H1 (cell line): ENCODE measurements around the gene PTPRG. TPM values are rescaled to one million over a fixed set of nuclear protein-coding genes. Genes with fewer than 3 reads are reported as not detected.

Experiments used
- ATF3 ChIP-seq: IDR thresholded peaks from 2 replicates; pipeline ENCODE4 v1.6.1; 2011; ENCODE audit warnings: low read depth, mild to moderate bottlenecking, low read length; ENCODE audit not compliant: insufficient read depth
- BACH1 ChIP-seq: IDR thresholded peaks from 2 replicates; pipeline ENCODE4 v1.6.1; 2012; ENCODE audit warnings: low read length, improper control_type of control experiment
- CEBPB ChIP-seq: IDR thresholded peaks from 2 replicates; pipeline ENCODE4 v1.6.1; 2012; ENCODE audit warnings: low read depth, low read length
- CREB1 ChIP-seq: IDR thresholded peaks from 2 replicates; pipeline ENCODE4 v1.6.1; 2012; ENCODE audit warnings: inconsistent platforms
- EP300 ChIP-seq, 2 experiments: IDR thresholded peaks; 1 replicate in 1 of 2; 2 replicates in 1 of 2; pipeline ENCODE4 v1.6.1; 2011 to 2012; ENCODE audit warnings: low read depth in 2 of 2, low read length in 2 of 2, mild to moderate bottlenecking in 2 of 2, borderline replicate concordance in 1 of 2, inconsistent platforms in 1 of 2, moderate library complexity in 1 of 2
- JUN ChIP-seq: IDR thresholded peaks from 2 replicates; pipeline ENCODE4 v1.6.1; 2011; ENCODE audit warnings: low read depth, mild to moderate bottlenecking, improper control_type of control experiment, low read length
- RAD21 ChIP-seq, 2 experiments: IDR thresholded peaks in 1 of 2; conservative IDR thresholded peaks in 1 of 2; 2 replicates each; pipeline ENCODE4 v1.6.1; 2011; ENCODE audit warnings: low read depth in 2 of 2, low read length in 2 of 2, improper control_type of control experiment in 1 of 2, inconsistent platforms in 1 of 2, mild to moderate bottlenecking in 1 of 2, moderate library complexity in 1 of 2
- SIN3A ChIP-seq, 2 experiments: IDR thresholded peaks in 1 of 2; conservative IDR thresholded peaks in 1 of 2; 2 replicates each; pipeline ENCODE4 v1.6.1; 2011 to 2012; ENCODE audit warnings: low read length in 2 of 2, improper control_type of control experiment in 1 of 2, low read depth in 1 of 2, mild to moderate bottlenecking in 1 of 2
- polyA plus RNA-seq, 7 experiments: library from polyadenylated mRNA; depleted of rRNA in 3 of 7; stranded (reverse) in 5 of 7; unstranded in 2 of 7; fragments of >200 nt in 5 of 7; fragments of 200-250 nt in 2 of 7; gene quantifications; 1 replicate in 5 of 7; 2 replicates in 1 of 7; 4 replicates in 1 of 7; pipeline versions ENCODE4 v1.2.1 to v1.2.3, GENCODE V29; 2011 to 2013; ENCODE audit warnings: missing spikeins in 2 of 7, mixed read lengths in 2 of 7
- total RNA-seq: library from RNA; stranded (reverse); fragmentation: NEBNext Ultra II Directional; extraction: Animal tissue kit (Norgen Biotek cat#: 25700); gene quantifications from 2 replicates; pipeline ENCODE4 v1.2.1, GENCODE V29; 2021

Gene PTPRG
- total and polyA plus RNA-seq, 2 of the 8 experiments (the other 6 are each of a cell fraction or from before 2014, with no cell fraction given) = 23.3 to 96.2 TPM

- TF ChIP-seq CREB1 (no peak), BACH1 (no peak), EP300 (IDR thresholded peaks at IDR 0.05; ENCODE audit: borderline replicate concordance in 1 of 2, low read depth in 2 of 2, low read length in 2 of 2) (no peak), CEBPB (no peak), ATF3 (no peak), SIN3A (conservative IDR thresholded peaks at IDR 0.05 in 1 of 2, IDR thresholded peaks at IDR 0.05 in 1 of 2; ENCODE audit: low read depth in 1 of 2, low read length in 2 of 2) (no peak), RAD21 (IDR thresholded peaks at IDR 0.05 in 1 of 2, conservative IDR thresholded peaks at IDR 0.05 in 1 of 2; ENCODE audit: low read depth in 2 of 2, low read length in 2 of 2) (no peak), JUN (no peak)
- TF ChIP-seq, all 59 proteins: peak for 0
These were observed 157.2 kb downstream of the PTPRG start (continued) for GRCh38 chr3:61718565-61718964.
